RWPE1 (cell line): Measurements from ENCODE around the gene CECR2.

Source experiments
- CTCF ChIA-PET: fragments of 350-600 bp; sonication (Branson Sonifier 250); formaldehyde crosslinking; extraction: SDS; loops from one replicate; lab custom pipeline; 2021; lab: Yijun Ruan, JAX
- POLR2A ChIA-PET: fragments of 400-600 bp; formaldehyde crosslinking; extraction: SDS; loops from one replicate; lab custom pipeline; 2020; ENCODE audit warnings: antibody characterized with exemption; ENCODE audit not compliant: low non-redundant PET; lab: Yijun Ruan, JAX
- DNase-seq: peaks from one replicate; pipeline ENCODE4 v3.0.0; 2012; ENCODE audit warnings: low spot score
- H3K27ac ChIP-seq: fragments of 450-650 bp; 2 replicates; pipeline ENCODE4 v1.5.1; 2017
- CTCF ChIP-seq: fragments of 450-650 bp; conservative IDR thresholded peaks from 2 replicates; pipeline ENCODE4 v1.5.1; 2017; ENCODE audit warnings: low read depth, mild to moderate bottlenecking

CECR2 gene

GRCh38 chr22:17596226-17596625, 227.0 kb downstream of the CECR2 start:
- H3K27ac ChIP-seq, result no peak overlapping the region
- ChIA-PET CTCF (no interaction called here), POLR2A (no interaction called here)
- no peak for TF ChIP-seq CTCF
- DNase-seq, result no peak

GRCh38 chr22:17597217-17597616, 228.0 kb downstream of the CECR2 start:
- POLR2A ChIA-PET, result no interaction called here

GRCh38 chr22:17598318-17598717, 229.1 kb downstream of the CECR2 start:
- POLR2A ChIA-PET, result no interaction called here
- CTCF ChIA-PET, result no interaction called here
- TF ChIP-seq CTCF, result no peak
- H3K27ac ChIP-seq, result no peak overlapping the region
- no peak for DNase-seq

More at GRCh38 chr22:17597217-17597616, 228.0 kb downstream of the CECR2 start:
- no peak for DNase-seq
- no peak for TF ChIP-seq CTCF
- CTCF ChIA-PET, result no interaction called here
- no peak overlapping the region for H3K27ac ChIP-seq

- ChIA-PET CTCF (interaction anchor here (0.6 kb wide), 1 partner anchor 9 kb away, joined by 3 read pairs; no protein-coding TSS in a partner anchor), POLR2A (interaction anchor here (0.9 kb wide), 1 partner anchor 21 kb away, joined by 3 read pairs; no protein-coding TSS in a partner anchor)
- no peak for DNase-seq
- TF ChIP-seq CTCF, result no peak
- no peak overlapping the region for H3K27ac ChIP-seq
Measured at GRCh38 chr22:17601031-17601430, 231.8 kb downstream of the CECR2 start.

- DNase-seq, result no peak
- ChIA-PET CTCF (no interaction called here), POLR2A (no interaction called here)
- no peak for TF ChIP-seq CTCF
- H3K27ac ChIP-seq, result no peak overlapping the region
Measured at GRCh38 chr22:17603668-17604067, 234.4 kb downstream of the CECR2 start.

GRCh38 chr22:17606496-17606895, 237.2 kb downstream of the CECR2 start:
- CTCF ChIA-PET, result interaction anchor here (0.6 to 0.8 kb wide), 2 partner anchors 21 to 48 kb away, joined by 3 to 5 read pairs; no protein-coding TSS in a partner anchor
- POLR2A ChIA-PET, result interaction anchor here (0.7 kb wide), 1 partner anchor 19 kb away, joined by 3 read pairs; no protein-coding TSS in a partner anchor
- TF ChIP-seq CTCF, result no peak
- no peak overlapping the region for H3K27ac ChIP-seq
- no peak for DNase-seq
